HCT116 (cell line): ENCODE results near the gene MIP. TPM values are rescaled to one million over a fixed set of nuclear protein-coding genes. Genes with fewer than 3 reads are reported as not detected.

Experiments used
- ATAC-seq: fragments of 200-7000 bp; cut with Tn5 transposase; 2 replicates; pipeline ENCODE4 v1.9.1; 2020; ENCODE audit warnings: mild to moderate bottlenecking, moderate library complexity
- BruUV-seq: library from RNA; stranded (reverse); fragments of 400-500 nt; replicated peaks from 2 replicates; lab custom pipeline; 2021; lab: Mats Ljungman, UMichigan
- CTCF ChIA-PET: fragments of 300-600 bp; sonication (Branson Sonifier 250); formaldehyde crosslinking; loops from one replicate; lab custom pipeline; 2021; ENCODE audit warnings: antibody characterized with exemption; lab: Charles Lee
- POLR2A ChIA-PET: fragments of 300-600, 350-600 bp; sonication (Branson Sonifier 250); formaldehyde crosslinking; loops from one replicate; lab custom pipeline; 2021; ENCODE audit warnings: antibody characterized with exemption; lab: Charles Lee
- RAD21 ChIA-PET, 2 experiments: fragments of 300-600 bp; sonication (Branson Sonifier 250); formaldehyde crosslinking; loops; one replicate each; lab custom pipeline; 2023; ENCODE audit warnings: low total read pairs in 2 of 2; ENCODE audit not compliant: uncharacterized antibody in 2 of 2, unreplicated experiment in 2 of 2, low non-redundant PET in 1 of 2; lab: Charles Lee
- DNase-seq: peaks from one replicate; pipeline ENCODE4 v3.0.0-alpha.2; 2010; ENCODE audit warnings: low read depth, low spot score
- H2AFZ ChIP-seq: fragments of 200-600 bp; shearing (Covaris generic), sonication (generic); 2 replicates; pipeline ENCODE4 v1.6.1; 2017; ENCODE audit warnings: low read depth, mixed run types, mixed read lengths, antibody characterized with exemption, low read length; ENCODE audit not compliant: poor library complexity, severe bottlenecking
- H3K27ac ChIP-seq: 2 replicates; pipeline ENCODE4 v1.5.1; 2012; ENCODE audit warnings: low read depth, low read length
- H3K27me3 ChIP-seq: fragments of 200-600 bp; sonication (generic); 2 replicates; pipeline ENCODE4 v1.6.1; 2016; ENCODE audit warnings: mixed run types, low read length, mixed read lengths; ENCODE audit not compliant: insufficient read depth
- H3K36me3 ChIP-seq, 2 experiments: fragments of 200-500 bp in 1 of 2; fragments of 200-600 bp in 1 of 2; sonication (Bioruptor generic) in 1 of 2; sonication (generic) in 1 of 2; 2 replicates each; pipeline versions ENCODE4 v1.5.1 to v1.6.1; 2014 to 2016; ENCODE audit warnings: low read length in 2 of 2, inconsistent platforms in 1 of 2, mixed read lengths in 1 of 2, mixed run types in 1 of 2; ENCODE audit not compliant: insufficient read depth in 2 of 2, control insufficient read depth in 1 of 2
- H3K4me1 ChIP-seq, 2 experiments: fragments of 200-600 bp in 1 of 2; sonication (generic) in 1 of 2; 2 replicates each; pipeline versions ENCODE4 v1.5.1 to v1.6.1; 2012 to 2017; ENCODE audit warnings: low read length in 2 of 2, inconsistent platforms in 1 of 2, mild to moderate bottlenecking in 1 of 2, mixed read lengths in 1 of 2, mixed run types in 1 of 2, moderate library complexity in 1 of 2; ENCODE audit not compliant: insufficient read depth in 2 of 2, control insufficient read depth in 1 of 2
- H3K4me2 ChIP-seq: fragments of 200-600 bp; sonication (generic); 2 replicates; pipeline ENCODE4 v1.6.1; 2017; ENCODE audit warnings: mixed run types, low read length, mixed read lengths
- H3K4me3 ChIP-seq, 2 experiments: fragments of 200-600 bp in 1 of 2; sonication (generic) in 1 of 2; replicated peaks in 1 of 2; 2 replicates each; pipeline ENCODE4 v1.5.1; 2011 to 2016; ENCODE audit warnings: low read length in 2 of 2, control low read depth in 1 of 2, low read depth in 1 of 2, mild to moderate bottlenecking in 1 of 2, mixed read lengths in 1 of 2, mixed run types in 1 of 2
- H3K79me2 ChIP-seq: fragments of 200-600 bp; sonication (generic); 2 replicates; pipeline ENCODE4 v1.6.1; 2017; ENCODE audit warnings: mild to moderate bottlenecking, mixed run types, low read length, moderate library complexity, mixed read lengths; ENCODE audit not compliant: insufficient read depth
- H3K9ac ChIP-seq: fragments of 200-600 bp; sonication (generic); 2 replicates; pipeline ENCODE4 v1.6.1; 2016; ENCODE audit warnings: low read length, mixed read lengths
- H3K9me2 ChIP-seq: fragments of 200-600 bp; sonication (generic), shearing (Covaris generic); 2 replicates; pipeline ENCODE4 v1.6.1; 2017; ENCODE audit warnings: mixed run types, mild to moderate bottlenecking, moderate library complexity; ENCODE audit not compliant: insufficient read depth
- H3K9me3 ChIP-seq, 2 experiments: fragments of 200-500 bp in 1 of 2; fragments of 200-600 bp in 1 of 2; sonication (Bioruptor generic) in 1 of 2; sonication (generic) in 1 of 2; 2 replicates each; pipeline ENCODE4 v1.6.1; 2014 to 2017; ENCODE audit warnings: low read length in 2 of 2, mixed read lengths in 2 of 2, inconsistent platforms in 1 of 2, low read depth in 1 of 2, mild to moderate bottlenecking in 1 of 2, mixed run types in 1 of 2, moderate library complexity in 1 of 2; ENCODE audit not compliant: control insufficient read depth in 1 of 2, insufficient read depth in 1 of 2
- H4K20me1 ChIP-seq: fragments of 200-600 bp; sonication (generic), shearing (Covaris generic); 2 replicates; pipeline ENCODE4 v1.6.1; 2017; ENCODE audit warnings: mixed run types, mild to moderate bottlenecking, moderate library complexity; ENCODE audit not compliant: insufficient read depth
- EZH2 ChIP-seq: fragments of 200-600 bp; sonication (generic); IDR thresholded peaks from 2 replicates; pipeline ENCODE4 v1.6.1; 2017; ENCODE audit warnings: antibody characterized with exemption, mixed run types
- EZH2phosphoT487 ChIP-seq: fragments of 200-600 bp; IDR thresholded peaks from 2 replicates; pipeline ENCODE4 v1.6.1; 2018; ENCODE audit warnings: antibody characterized with exemption, borderline replicate concordance
- FOSL1 ChIP-seq: IDR thresholded peaks from 2 replicates; pipeline ENCODE4 v1.6.1; 2012; ENCODE audit warnings: low read depth
- JUND ChIP-seq: IDR thresholded peaks from 2 replicates; pipeline ENCODE4 v1.6.1; 2012
- POLR2AphosphoS5 ChIP-seq: IDR thresholded peaks from 2 replicates; pipeline ENCODE4 v1.6.1; 2011; ENCODE audit warnings: mild to moderate bottlenecking, low read depth, low read length, moderate library complexity
- RAD21 ChIP-seq: IDR thresholded peaks from 2 replicates; pipeline ENCODE4 v1.6.1; 2012; ENCODE audit warnings: low read depth, mild to moderate bottlenecking
- SIN3A ChIP-seq: IDR thresholded peaks from 2 replicates; pipeline ENCODE4 v1.6.1; 2012; ENCODE audit warnings: low read depth
- YY1 ChIP-seq: IDR thresholded peaks from 2 replicates; pipeline ENCODE4 v1.6.1; 2011; ENCODE audit warnings: low read length, low read depth, moderate library complexity, mild to moderate bottlenecking; ENCODE audit not compliant: insufficient replicate concordance; ENCODE audit errors: extremely low read depth
- ZFX ChIP-seq: fragments of 450-650 bp; IDR thresholded peaks from 2 replicates; pipeline ENCODE4 v1.6.1; 2017
- intact Hi-C: fragments of 100-400 bp; cut with micrococcal nuclease; formaldehyde crosslinking; loops from 2 replicates; pipeline ENCODE4 v1.10.0; 2022
- total RNA-seq: library from RNA; stranded (reverse); gene quantifications from one replicate; pipeline ENCODE4 v1.2.1, GENCODE V29; 2021; ENCODE audit not compliant: unreplicated experiment
- TF ChIP-seq, protein P1 (sequence below): IDR thresholded peaks from 2 replicates; pipeline ENCODE4 v1.6.1; 2012
- TF ChIP-seq, protein P2 (sequence below), 3 experiments: fragments of 200-600 bp in 1 of 3; sonication (generic) in 1 of 3; IDR thresholded peaks in 2 of 3; conservative IDR thresholded peaks in 1 of 3; 2 replicates each; pipeline ENCODE4 v1.5.1; 2012 to 2017; ENCODE audit warnings: low read depth in 2 of 3, low read length in 2 of 3, antibody characterized with exemption in 1 of 3, borderline replicate concordance in 1 of 3, control low read depth in 1 of 3, mild to moderate bottlenecking in 1 of 3, mixed read lengths in 1 of 3, mixed run types in 1 of 3, moderate library complexity in 1 of 3; ENCODE audit not compliant: insufficient read depth in 1 of 3
- TF ChIP-seq, protein P3 (sequence below): IDR thresholded peaks from 2 replicates; pipeline ENCODE4 v1.6.1; 2011; ENCODE audit warnings: mild to moderate bottlenecking, low read length, moderate library complexity; ENCODE audit not compliant: insufficient replicate concordance; ENCODE audit errors: extremely low read depth

Gene MIP
- total RNA-seq, 1 experiment from 2014 or later = 0.79 TPM

DNA sequence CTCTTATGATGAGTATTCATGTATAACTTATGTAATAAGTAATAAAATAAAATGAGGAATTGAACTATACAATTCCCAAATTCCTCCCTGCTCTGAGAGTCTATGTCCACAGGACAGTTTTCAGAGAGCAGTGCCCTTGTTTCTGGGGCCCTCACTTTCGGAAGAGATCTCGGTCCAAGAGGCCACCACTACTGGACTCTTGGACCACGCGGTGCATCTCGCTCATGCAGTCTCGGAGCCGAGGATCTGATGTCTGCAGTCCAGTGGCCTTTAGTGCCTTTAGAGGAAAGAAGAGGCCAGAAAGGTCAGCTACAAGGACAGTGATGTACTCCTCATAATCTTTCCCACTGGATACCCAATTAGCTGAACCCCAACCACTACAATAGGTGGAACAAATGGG, 25.2 kb upstream of the MIP start:
- H3K4me3 ChIP-seq = no peak overlapping the region
- no peak overlapping the region for H3K27ac ChIP-seq
- ChIA-PET RAD21 (no interaction called here), POLR2A (no interaction called here), CTCF (no interaction called here)
- DNase-seq (no peak), ATAC-seq (no peak)
- H3K9me2 ChIP-seq = no peaks in the 10 kb centered on the region
- no peak overlapping the region for H3K9ac ChIP-seq
- intact Hi-C loops = no loop called here
- BruUV-seq = no TSS peak
- peaks cover 0 to 10% of the 10 kb centered on the region in 2 experiments; a peak in 1 of 4 replicates for H3K4me1 ChIP-seq
- no peaks in the 10 kb centered on the region for H3K9me3 ChIP-seq
- no peaks in the 10 kb centered on the region for H4K20me1 ChIP-seq
- no peaks in the 10 kb centered on the region for H3K36me3 ChIP-seq
- no peaks in the 10 kb centered on the region for H3K27me3 ChIP-seq
- H3K4me2 ChIP-seq = no peak overlapping the region
- H2AFZ ChIP-seq = no peak overlapping the region
- TF ChIP-seq, protein P1, sequence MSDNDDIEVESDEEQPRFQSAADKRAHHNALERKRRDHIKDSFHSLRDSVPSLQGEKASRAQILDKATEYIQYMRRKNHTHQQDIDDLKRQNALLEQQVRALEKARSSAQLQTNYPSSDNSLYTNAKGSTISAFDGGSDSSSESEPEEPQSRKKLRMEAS = no peak
- TF ChIP-seq, protein P2, sequence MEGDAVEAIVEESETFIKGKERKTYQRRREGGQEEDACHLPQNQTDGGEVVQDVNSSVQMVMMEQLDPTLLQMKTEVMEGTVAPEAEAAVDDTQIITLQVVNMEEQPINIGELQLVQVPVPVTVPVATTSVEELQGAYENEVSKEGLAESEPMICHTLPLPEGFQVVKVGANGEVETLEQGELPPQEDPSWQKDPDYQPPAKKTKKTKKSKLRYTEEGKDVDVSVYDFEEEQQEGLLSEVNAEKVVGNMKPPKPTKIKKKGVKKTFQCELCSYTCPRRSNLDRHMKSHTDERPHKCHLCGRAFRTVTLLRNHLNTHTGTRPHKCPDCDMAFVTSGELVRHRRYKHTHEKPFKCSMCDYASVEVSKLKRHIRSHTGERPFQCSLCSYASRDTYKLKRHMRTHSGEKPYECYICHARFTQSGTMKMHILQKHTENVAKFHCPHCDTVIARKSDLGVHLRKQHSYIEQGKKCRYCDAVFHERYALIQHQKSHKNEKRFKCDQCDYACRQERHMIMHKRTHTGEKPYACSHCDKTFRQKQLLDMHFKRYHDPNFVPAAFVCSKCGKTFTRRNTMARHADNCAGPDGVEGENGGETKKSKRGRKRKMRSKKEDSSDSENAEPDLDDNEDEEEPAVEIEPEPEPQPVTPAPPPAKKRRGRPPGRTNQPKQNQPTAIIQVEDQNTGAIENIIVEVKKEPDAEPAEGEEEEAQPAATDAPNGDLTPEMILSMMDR (IDR thresholded peaks at IDR 0.05 in 2 of 3, conservative IDR thresholded peaks at IDR 0.05 in 1 of 3; ENCODE audit: borderline replicate concordance in 1 of 3, insufficient read depth in 1 of 3, low read depth in 2 of 3, low read length in 2 of 3) = no peak
- no peak for TF ChIP-seq EZH2phosphoT487
- H3K79me2 ChIP-seq = no peaks in the 10 kb centered on the region

DNA sequence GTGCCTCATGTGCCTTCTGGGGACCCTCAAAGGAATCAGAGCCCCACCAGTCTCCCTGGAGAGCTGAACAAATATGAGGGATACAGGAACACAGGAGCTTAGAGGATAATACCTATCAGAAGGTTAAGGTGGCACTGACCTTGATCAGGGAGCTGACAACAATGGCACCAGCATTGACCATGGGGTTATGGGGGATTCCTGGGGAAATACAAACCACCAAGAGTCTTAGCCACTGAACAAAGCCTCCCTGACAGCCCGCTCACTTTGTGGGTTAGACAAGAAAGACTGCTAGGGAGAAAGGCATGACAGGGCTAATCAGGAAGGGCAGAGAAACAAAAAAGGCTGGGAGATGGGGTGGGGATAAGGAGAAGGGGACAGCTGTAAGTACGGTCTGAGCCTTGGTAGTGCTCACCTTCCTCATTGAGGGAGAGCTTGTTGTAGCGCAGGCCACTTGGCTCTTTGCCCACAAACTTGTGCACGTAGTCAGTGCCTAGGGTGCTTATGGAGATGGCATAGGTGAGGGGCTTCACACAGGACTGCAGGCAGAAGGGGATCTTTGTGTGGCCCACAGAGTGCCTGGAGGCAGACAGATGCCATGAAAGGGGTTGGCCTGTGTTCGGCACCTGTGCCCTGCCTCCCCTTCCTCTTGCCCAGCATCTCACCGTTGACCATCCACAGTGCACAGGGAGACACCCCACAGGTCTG, 23.2 kb upstream of the MIP start:
- Histone ChIP-seq H4K20me1 (no peaks in the 10 kb centered on the region), H3K27me3 (no peaks in the 10 kb centered on the region), H3K4me2 (no peak overlapping the region), H3K4me1 (peaks cover 0 to 10% of the 10 kb centered on the region in 2 experiments; a peak in 1 of 4 replicates), H3K79me2 (no peaks in the 10 kb centered on the region), H3K36me3 (no peaks in the 10 kb centered on the region), H3K9me2 (no peaks in the 10 kb centered on the region), H2AFZ (no peak overlapping the region), H3K9ac (no peak overlapping the region), H3K9me3 (no peaks in the 10 kb centered on the region), H3K4me3 (no peak overlapping the region), H3K27ac (no peak overlapping the region)
- DNase-seq (no peak), ATAC-seq (no peak)
- BruUV-seq = no TSS peak
- intact Hi-C loops = no loop called here
- CTCF ChIA-PET = no interaction called here
- POLR2A ChIA-PET = no interaction called here
- RAD21 ChIA-PET = no interaction called here
- TF ChIP-seq YY1 = no peak
- TF ChIP-seq SIN3A = no peak
- TF ChIP-seq JUND = no peak
- TF ChIP-seq RAD21 = no peak
- TF ChIP-seq EZH2 = no peak
- TF ChIP-seq POLR2AphosphoS5 = no peak
- no peak for TF ChIP-seq ZFX
- no peak for TF ChIP-seq FOSL1
- TF ChIP-seq, protein P3, sequence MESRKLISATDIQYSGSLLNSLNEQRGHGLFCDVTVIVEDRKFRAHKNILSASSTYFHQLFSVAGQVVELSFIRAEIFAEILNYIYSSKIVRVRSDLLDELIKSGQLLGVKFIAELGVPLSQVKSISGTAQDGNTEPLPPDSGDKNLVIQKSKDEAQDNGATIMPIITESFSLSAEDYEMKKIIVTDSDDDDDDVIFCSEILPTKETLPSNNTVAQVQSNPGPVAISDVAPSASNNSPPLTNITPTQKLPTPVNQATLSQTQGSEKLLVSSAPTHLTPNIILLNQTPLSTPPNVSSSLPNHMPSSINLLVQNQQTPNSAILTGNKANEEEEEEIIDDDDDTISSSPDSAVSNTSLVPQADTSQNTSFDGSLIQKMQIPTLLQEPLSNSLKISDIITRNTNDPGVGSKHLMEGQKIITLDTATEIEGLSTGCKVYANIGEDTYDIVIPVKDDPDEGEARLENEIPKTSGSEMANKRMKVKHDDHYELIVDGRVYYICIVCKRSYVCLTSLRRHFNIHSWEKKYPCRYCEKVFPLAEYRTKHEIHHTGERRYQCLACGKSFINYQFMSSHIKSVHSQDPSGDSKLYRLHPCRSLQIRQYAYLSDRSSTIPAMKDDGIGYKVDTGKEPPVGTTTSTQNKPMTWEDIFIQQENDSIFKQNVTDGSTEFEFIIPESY = no peak
- TF ChIP-seq, protein P2 (IDR thresholded peaks at IDR 0.05 in 2 of 3, conservative IDR thresholded peaks at IDR 0.05 in 1 of 3; ENCODE audit: borderline replicate concordance in 1 of 3, insufficient read depth in 1 of 3, low read depth in 2 of 3, low read length in 2 of 3) = no peak
